Mesenchymal stem cell (in vitro differentiated cells and primary cell): ENCODE data around the gene SEC24C.

Experiments
- DNase-seq: peaks from one replicate; pipeline ENCODE4 v3.0.0-alpha.2; 2013
- H2AFZ ChIP-seq: one replicate; pipeline ENCODE4 v1.6.1; 2013; ENCODE audit warnings: low read depth, mild to moderate bottlenecking, control low read depth, inconsistent platforms, low read length, moderate library complexity
- H2AK5ac ChIP-seq: 2 replicates; pipeline ENCODE4 v1.6.1; 2013; ENCODE audit warnings: low read length, moderate library complexity, mild to moderate bottlenecking, inconsistent platforms; ENCODE audit not compliant: severe bottlenecking
- H2BK120ac ChIP-seq: one replicate; pipeline ENCODE4 v1.6.1; 2013; ENCODE audit warnings: low read depth, mild to moderate bottlenecking, inconsistent platforms, low read length, moderate library complexity
- H2BK12ac ChIP-seq, 2 experiments: one replicate each; pipeline ENCODE4 v1.6.1; 2013; ENCODE audit warnings: inconsistent platforms in 2 of 2, low read length in 2 of 2, mild to moderate bottlenecking in 2 of 2, moderate library complexity in 2 of 2, control low read depth in 1 of 2
- H2BK15ac ChIP-seq: one replicate; pipeline ENCODE4 v1.6.1; 2013; ENCODE audit warnings: mild to moderate bottlenecking, low read depth, inconsistent platforms; ENCODE audit not compliant: poor library complexity, severe bottlenecking
- H2BK5ac ChIP-seq: 2 replicates; pipeline ENCODE4 v1.6.1; 2013; ENCODE audit warnings: low read depth, mild to moderate bottlenecking, low read length, control low read depth, inconsistent platforms; ENCODE audit not compliant: poor library complexity, severe bottlenecking
- H3K14ac ChIP-seq, 2 experiments: one replicate each; pipeline ENCODE4 v1.6.1; 2013; ENCODE audit warnings: inconsistent platforms in 2 of 2, low read length in 2 of 2, control low read depth in 1 of 2, mild to moderate bottlenecking in 1 of 2, moderate library complexity in 1 of 2
- H3K18ac ChIP-seq, 2 experiments: one replicate each; pipeline ENCODE4 v1.6.1; 2013; ENCODE audit warnings: inconsistent platforms in 2 of 2, low read length in 2 of 2, control low read depth in 1 of 2, low read depth in 1 of 2, mild to moderate bottlenecking in 1 of 2
- H3K23ac ChIP-seq, 2 experiments: one replicate each; pipeline ENCODE4 v1.6.1; 2013; ENCODE audit warnings: inconsistent platforms in 2 of 2, low read length in 2 of 2, mild to moderate bottlenecking in 2 of 2, moderate library complexity in 2 of 2, control low read depth in 1 of 2
- H3K27ac ChIP-seq: 2 replicates; pipeline ENCODE4 v1.5.1; 2013; ENCODE audit warnings: mild to moderate bottlenecking, moderate library complexity, low read length, control low read depth, inconsistent platforms; ENCODE audit not compliant: poor library complexity, severe bottlenecking
- H3K27me3 ChIP-seq, 2 experiments: 2 replicates each; pipeline versions ENCODE4 v1.6.1 to v1.7.0; 2013; ENCODE audit warnings: low read length in 2 of 2, mild to moderate bottlenecking in 2 of 2, moderate library complexity in 2 of 2, control low read depth in 1 of 2, inconsistent platforms in 1 of 2; ENCODE audit not compliant: control insufficient read depth in 1 of 2, insufficient read depth in 1 of 2
- H3K36me3 ChIP-seq, 2 experiments: 2 replicates each; pipeline versions ENCODE4 v1.6.1 to v1.7.0; 2013; ENCODE audit warnings: low read length in 2 of 2, control low read depth in 1 of 2, inconsistent platforms in 1 of 2, low read depth in 1 of 2, mild to moderate bottlenecking in 1 of 2; ENCODE audit not compliant: insufficient read depth in 2 of 2, control insufficient read depth in 1 of 2
- H3K4ac ChIP-seq, 2 experiments: one replicate each; pipeline ENCODE4 v1.6.1; 2013; ENCODE audit warnings: inconsistent platforms in 2 of 2, low read length in 2 of 2, mild to moderate bottlenecking in 2 of 2, moderate library complexity in 2 of 2, control low read depth in 1 of 2, low read depth in 1 of 2
- H3K4me1 ChIP-seq: 2 replicates; pipeline ENCODE4 v1.6.1; 2013; ENCODE audit warnings: low read depth, low read length, control low read depth; ENCODE audit not compliant: control insufficient read depth, insufficient read depth
- H3K4me2 ChIP-seq: 2 replicates; pipeline ENCODE4 v1.6.1; 2013; ENCODE audit warnings: low read length, mild to moderate bottlenecking, inconsistent platforms; ENCODE audit not compliant: poor library complexity, severe bottlenecking
- H3K4me3 ChIP-seq, 2 experiments: 2 replicates each; pipeline versions ENCODE4 v1.5.1 to v1.7.0; 2013; ENCODE audit warnings: low read length in 2 of 2, mild to moderate bottlenecking in 2 of 2, control low read depth in 1 of 2, low read depth in 1 of 2; ENCODE audit not compliant: insufficient read depth in 1 of 2
- H3K79me1 ChIP-seq: replicated peaks from 2 replicates; pipeline ENCODE4 v1.6.1; 2013; ENCODE audit warnings: mild to moderate bottlenecking, control low read depth, low read length, inconsistent platforms; ENCODE audit not compliant: poor library complexity, severe bottlenecking
- H3K9ac ChIP-seq: 2 replicates; pipeline ENCODE4 v1.7.0; 2013; ENCODE audit warnings: mild to moderate bottlenecking, low read length, moderate library complexity
- H3K9me3 ChIP-seq: 2 replicates; pipeline ENCODE4 v1.7.0; 2013; ENCODE audit warnings: mild to moderate bottlenecking, low read length; ENCODE audit not compliant: control insufficient read depth
- H4K8ac ChIP-seq: one replicate; pipeline ENCODE4 v1.6.1; 2013; ENCODE audit warnings: inconsistent platforms, mild to moderate bottlenecking, low read length, moderate library complexity
- H4K91ac ChIP-seq: one replicate; pipeline ENCODE4 v1.6.1; 2013; ENCODE audit warnings: mild to moderate bottlenecking, low read length, inconsistent platforms
- WGBS: methylation state at CpG from one replicate; pipeline ENCODE4 v1.1.7; 2013; ENCODE audit warnings: mixed read lengths; 5-methylcytosine and 5-hydroxymethylcytosine counted together

SEC24C gene

GRCh38 chr10:73813333-73813732, 69.2 kb downstream of the SEC24C start:
- H4K8ac ChIP-seq, result no peak overlapping the region
- no peak overlapping the region for H3K27ac ChIP-seq
- no peak overlapping the region for H3K4me3 ChIP-seq
- H3K9me3 ChIP-seq, result no peaks in the 10 kb centered on the region
- H3K79me1 ChIP-seq, result peaks cover 11% of the 10 kb centered on the region
- no peak overlapping the region for H3K23ac ChIP-seq
- H3K4me1 ChIP-seq, result peaks cover 4% of the 10 kb centered on the region
- no peak overlapping the region for H4K91ac ChIP-seq
- no peak overlapping the region for H3K9ac ChIP-seq
- no peak overlapping the region for H3K4ac ChIP-seq
- DNase-seq, result no peak
- H2BK5ac ChIP-seq, result no peak overlapping the region
- no peak overlapping the region for H2BK12ac ChIP-seq
- no peak overlapping the region for H3K18ac ChIP-seq
- H3K27me3 ChIP-seq, result no peaks in the 10 kb centered on the region
- H3K14ac ChIP-seq, result no peak overlapping the region
- H2BK120ac ChIP-seq, result no peak overlapping the region
- peaks cover 42 to 50% of the 10 kb centered on the region in 2 experiments for H3K36me3 ChIP-seq
- no peak overlapping the region for H3K4me2 ChIP-seq
- WGBS, result 97% methylated on average over 7 of the region's 7 CpGs
- H2AK5ac ChIP-seq, result no peak overlapping the region
- H2AFZ ChIP-seq, result no peak overlapping the region
- no peak overlapping the region for H2BK15ac ChIP-seq

- Histone ChIP-seq H3K4me2 (no peak overlapping the region), H3K4me1 (peaks cover 5% of the 10 kb centered on the region), H2BK12ac (peak overlapping the region in 1 of 2 experiments; percentile 29), H3K79me1 (peaks cover 11% of the 10 kb centered on the region), H3K4ac (no peak overlapping the region), H3K18ac (no peak overlapping the region), H3K4me3 (no peak overlapping the region), H2BK120ac (no peak overlapping the region), H3K36me3 (peaks cover 40 to 49% of the 10 kb centered on the region in 2 experiments), H3K23ac (no peak overlapping the region), H2BK15ac (no peak overlapping the region), H4K91ac (no peak overlapping the region), H3K27me3 (no peaks in the 10 kb centered on the region), H2BK5ac (no peak overlapping the region), H4K8ac (no peak overlapping the region), H3K9ac (no peak overlapping the region), H2AK5ac (no peak overlapping the region), H2AFZ (no peak overlapping the region), H3K27ac (no peak overlapping the region), H3K14ac (no peak overlapping the region), H3K9me3 (no peaks in the 10 kb centered on the region)
- DNase-seq, result no peak
- 95% methylated on average over 11 of the region's 13 CpGs for WGBS
Measured at GRCh38 chr10:73814276-73814895, 70.2 kb downstream of the SEC24C start.

- Histone ChIP-seq H2AK5ac (no peak overlapping the region), H2BK15ac (peak overlapping the region; percentile 54), H4K91ac (peak overlapping the region; percentile 64), H2BK12ac (peak overlapping the region in 1 of 2 experiments; percentile 54), H2BK120ac (no peak overlapping the region), H3K23ac (no peak overlapping the region), H3K4me3 (no peak overlapping the region), H3K79me1 (peaks cover 7% of the 10 kb centered on the region), H2BK5ac (no peak overlapping the region), H3K4me2 (no peak overlapping the region), H3K9me3 (no peaks in the 10 kb centered on the region), H4K8ac (peak overlapping the region; percentile 29), H3K18ac (no peak overlapping the region), H3K14ac (no peak overlapping the region), H3K4ac (no peak overlapping the region), H3K36me3 (peaks cover 35 to 56% of the 10 kb centered on the region in 2 experiments), H3K27ac (no peak overlapping the region), H3K4me1 (peaks cover 7% of the 10 kb centered on the region), H3K27me3 (no peaks in the 10 kb centered on the region), H2AFZ (no peak overlapping the region), H3K9ac (peak overlapping the region; percentile 83)
- no peak for DNase-seq
- WGBS, result 78% methylated on average over 15 of the region's 22 CpGs
Measured at GRCh38 chr10:73814896-73815718, 70.9 kb downstream of the SEC24C start.

- Histone ChIP-seq H2BK15ac (no peak overlapping the region), H4K8ac (no peak overlapping the region), H4K91ac (no peak overlapping the region), H3K14ac (no peak overlapping the region), H2BK5ac (no peak overlapping the region), H3K18ac (no peak overlapping the region), H3K4me2 (no peak overlapping the region), H3K27ac (peak overlapping the region; percentile 34), H3K9me3 (no peaks in the 10 kb centered on the region), H3K36me3 (peaks cover 35 to 57% of the 10 kb centered on the region in 2 experiments), H3K27me3 (no peaks in the 10 kb centered on the region), H2AFZ (no peak overlapping the region), H2BK12ac (no peak overlapping the region), H3K4me1 (peaks cover 7% of the 10 kb centered on the region), H3K9ac (peak overlapping the region; percentile 83), H3K79me1 (peaks cover 4% of the 10 kb centered on the region), H3K23ac (no peak overlapping the region), H3K4me3 (peak overlapping the region in 1 of 2 experiments; percentile 32), H2BK120ac (no peak overlapping the region), H3K4ac (no peak overlapping the region), H2AK5ac (no peak overlapping the region)
- DNase-seq, result no peak
Measured at GRCh38 chr10:73815719-73816030, 71.5 kb downstream of the SEC24C start.
